Measurements from ENCODE around the gene MYEF2.

DNA sequence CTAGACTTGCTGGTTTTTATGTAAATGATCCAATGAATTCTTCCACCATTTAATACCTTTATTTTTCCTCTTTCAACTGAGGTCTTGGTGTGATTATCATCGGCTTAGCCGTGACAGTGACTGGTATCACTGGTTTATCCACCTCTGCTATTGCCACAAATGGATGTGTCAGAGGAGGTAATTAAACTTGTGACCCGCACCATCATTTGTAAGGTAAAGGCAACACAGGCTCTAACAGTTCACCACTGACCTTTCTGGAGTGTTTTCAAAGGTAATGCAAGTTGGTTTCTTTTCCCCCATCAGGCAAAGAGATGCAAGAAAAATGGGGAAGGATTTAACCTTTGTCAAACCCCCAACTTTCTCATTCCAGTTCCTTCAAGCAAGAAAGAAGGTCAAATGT, 47.7 kb upstream of the MYEF2 start:
- TF ChIP-seq EGR1 (IDR thresholded peaks at IDR 0.05; ENCODE audit: low read depth in 2 of 2) (no peak), CTCF (IDR thresholded peaks at IDR 0.05; ENCODE audit: low read depth, low read length, missing input control) (no peak), FOXA1 (IDR thresholded peaks at IDR 0.05) (no peak), TAF1 (conservative IDR thresholded peaks at IDR 0.05) (no peak), RAD21 (IDR thresholded peaks at IDR 0.05) (no peak), YY1 (IDR thresholded peaks at IDR 0.05) (no peak), ATF3 (IDR thresholded peaks at IDR 0.05) (no peak), RXRA (IDR thresholded peaks at IDR 0.05) (no peak), JUND (IDR thresholded peaks at IDR 0.05) (no peak), ZBTB33 (IDR thresholded peaks at IDR 0.05) (no peak), SP1 (IDR thresholded peaks at IDR 0.05) (no peak)
- TF ChIP-seq, protein P1, sequence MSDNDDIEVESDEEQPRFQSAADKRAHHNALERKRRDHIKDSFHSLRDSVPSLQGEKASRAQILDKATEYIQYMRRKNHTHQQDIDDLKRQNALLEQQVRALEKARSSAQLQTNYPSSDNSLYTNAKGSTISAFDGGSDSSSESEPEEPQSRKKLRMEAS (IDR thresholded peaks at IDR 0.05): no peak
- TF ChIP-seq, protein P2, sequence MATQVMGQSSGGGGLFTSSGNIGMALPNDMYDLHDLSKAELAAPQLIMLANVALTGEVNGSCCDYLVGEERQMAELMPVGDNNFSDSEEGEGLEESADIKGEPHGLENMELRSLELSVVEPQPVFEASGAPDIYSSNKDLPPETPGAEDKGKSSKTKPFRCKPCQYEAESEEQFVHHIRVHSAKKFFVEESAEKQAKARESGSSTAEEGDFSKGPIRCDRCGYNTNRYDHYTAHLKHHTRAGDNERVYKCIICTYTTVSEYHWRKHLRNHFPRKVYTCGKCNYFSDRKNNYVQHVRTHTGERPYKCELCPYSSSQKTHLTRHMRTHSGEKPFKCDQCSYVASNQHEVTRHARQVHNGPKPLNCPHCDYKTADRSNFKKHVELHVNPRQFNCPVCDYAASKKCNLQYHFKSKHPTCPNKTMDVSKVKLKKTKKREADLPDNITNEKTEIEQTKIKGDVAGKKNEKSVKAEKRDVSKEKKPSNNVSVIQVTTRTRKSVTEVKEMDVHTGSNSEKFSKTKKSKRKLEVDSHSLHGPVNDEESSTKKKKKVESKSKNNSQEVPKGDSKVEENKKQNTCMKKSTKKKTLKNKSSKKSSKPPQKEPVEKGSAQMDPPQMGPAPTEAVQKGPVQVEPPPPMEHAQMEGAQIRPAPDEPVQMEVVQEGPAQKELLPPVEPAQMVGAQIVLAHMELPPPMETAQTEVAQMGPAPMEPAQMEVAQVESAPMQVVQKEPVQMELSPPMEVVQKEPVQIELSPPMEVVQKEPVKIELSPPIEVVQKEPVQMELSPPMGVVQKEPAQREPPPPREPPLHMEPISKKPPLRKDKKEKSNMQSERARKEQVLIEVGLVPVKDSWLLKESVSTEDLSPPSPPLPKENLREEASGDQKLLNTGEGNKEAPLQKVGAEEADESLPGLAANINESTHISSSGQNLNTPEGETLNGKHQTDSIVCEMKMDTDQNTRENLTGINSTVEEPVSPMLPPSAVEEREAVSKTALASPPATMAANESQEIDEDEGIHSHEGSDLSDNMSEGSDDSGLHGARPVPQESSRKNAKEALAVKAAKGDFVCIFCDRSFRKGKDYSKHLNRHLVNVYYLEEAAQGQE (IDR thresholded peaks at IDR 0.05): no peak

All from liver (tissue), 3 donors.